GM21619 (cell line): ENCODE data around the gene HCLS1.
"Not testable (repeated sequence)": the region's sequence is repeated elsewhere in the genome, so short reads cannot be mapped to it uniquely, and the experiment has no call there.

Experiments
- ATAC-seq: cut with Tn5 transposase; IDR thresholded peaks from one replicate; pipeline ENCODE4 v1.9.1; 2021; ENCODE audit not compliant: unreplicated experiment

The HCLS1 gene

GRCh38 chr3:121660356-121661171, at the start of gene HCLS1:
TSS of gene HCLS1 (minus strand) at chr3:121660903. CDS start at chr3:121658347, 2,556 bp downstream.
- peak; percentile 87 for ATAC-seq

- ATAC-seq, result no peak
Measured at GRCh38 chr3:121710347-121710746, 49.6 kb upstream of the HCLS1 start.

- ATAC-seq, result no peak
Measured at GRCh38 chr3:121707531-121708273, 47.0 kb upstream of the HCLS1 start.

- no peak for ATAC-seq
Measured at GRCh38 chr3:121705541-121705940, 44.8 kb upstream of the HCLS1 start.

- ATAC-seq, result no peak
Measured at GRCh38 chr3:121703973-121704372, 43.3 kb upstream of the HCLS1 start.

GRCh38 chr3:121698901-121699300, 38.2 kb upstream of the HCLS1 start:
- ATAC-seq, result no peak

- no peak for ATAC-seq
Measured at GRCh38 chr3:121698476-121698875, 37.8 kb upstream of the HCLS1 start.

- no peak for ATAC-seq
Measured at GRCh38 chr3:121696186-121696585, 35.5 kb upstream of the HCLS1 start.

- no peak for ATAC-seq
Measured at GRCh38 chr3:121692010-121692699, 31.5 kb upstream of the HCLS1 start.

GRCh38 chr3:121690777-121691405, 30.2 kb upstream of the HCLS1 start:
- ATAC-seq, result peak; percentile 75

- not testable (repeated sequence) for ATAC-seq
Measured at GRCh38 chr3:121688747-121689146, 28.0 kb upstream of the HCLS1 start.

- ATAC-seq, result no peak
Measured at GRCh38 chr3:121681792-121682191, 21.1 kb upstream of the HCLS1 start.

GRCh38 chr3:121677141-121677540, 16.4 kb upstream of the HCLS1 start:
- no peak for ATAC-seq

- no peak for ATAC-seq
Measured at GRCh38 chr3:121670676-121671075, 10.0 kb upstream of the HCLS1 start.

- no peak for ATAC-seq
Measured at GRCh38 chr3:121667333-121667732, 6.6 kb upstream of the HCLS1 start.

- no peak for ATAC-seq
Measured at GRCh38 chr3:121665488-121665887, 4.8 kb upstream of the HCLS1 start.

- no peak for ATAC-seq
Measured at GRCh38 chr3:121663171-121663847, 2.6 kb upstream of the HCLS1 start.

GRCh38 chr3:121662742-121663141, 2.0 kb upstream of the HCLS1 start:
- no peak for ATAC-seq

- ATAC-seq, result no peak
Measured at GRCh38 chr3:121661376-121661775, 673 bp upstream of the HCLS1 start.

- ATAC-seq, result no peak
Measured at GRCh38 chr3:121659586-121659985, 1.1 kb downstream of the HCLS1 start.
